Mesenteric fat pad (tissue), 1 donor: ENCODE data around the gene RALB. TPM values are rescaled to one million over a fixed set of nuclear protein-coding genes. Genes with fewer than 3 reads are reported as not detected.
"Not testable (repeated sequence)": the region's sequence is repeated elsewhere in the genome, so short reads cannot be mapped to it uniquely, and the experiment has no call there.

Source experiments
- DNase-seq: peaks from one replicate; pipeline ENCODE4 v3.0.0-alpha.2; 2020; ENCODE audit warnings: low spot score
- total RNA-seq: library from RNA; stranded (reverse); fragmentation: NEBNext Ultra II Directional; extraction: Animal tissue kit (Norgen Biotek cat#: 25700); gene quantifications from one replicate; pipeline ENCODE4 v1.2.1, GENCODE V29; 2021
- donor health status: DM: yes; HTN: yes; CAD: no.

Gene RALB
- total RNA-seq, 1 donor from 2014 or later, result 50.8 TPM

DNA sequence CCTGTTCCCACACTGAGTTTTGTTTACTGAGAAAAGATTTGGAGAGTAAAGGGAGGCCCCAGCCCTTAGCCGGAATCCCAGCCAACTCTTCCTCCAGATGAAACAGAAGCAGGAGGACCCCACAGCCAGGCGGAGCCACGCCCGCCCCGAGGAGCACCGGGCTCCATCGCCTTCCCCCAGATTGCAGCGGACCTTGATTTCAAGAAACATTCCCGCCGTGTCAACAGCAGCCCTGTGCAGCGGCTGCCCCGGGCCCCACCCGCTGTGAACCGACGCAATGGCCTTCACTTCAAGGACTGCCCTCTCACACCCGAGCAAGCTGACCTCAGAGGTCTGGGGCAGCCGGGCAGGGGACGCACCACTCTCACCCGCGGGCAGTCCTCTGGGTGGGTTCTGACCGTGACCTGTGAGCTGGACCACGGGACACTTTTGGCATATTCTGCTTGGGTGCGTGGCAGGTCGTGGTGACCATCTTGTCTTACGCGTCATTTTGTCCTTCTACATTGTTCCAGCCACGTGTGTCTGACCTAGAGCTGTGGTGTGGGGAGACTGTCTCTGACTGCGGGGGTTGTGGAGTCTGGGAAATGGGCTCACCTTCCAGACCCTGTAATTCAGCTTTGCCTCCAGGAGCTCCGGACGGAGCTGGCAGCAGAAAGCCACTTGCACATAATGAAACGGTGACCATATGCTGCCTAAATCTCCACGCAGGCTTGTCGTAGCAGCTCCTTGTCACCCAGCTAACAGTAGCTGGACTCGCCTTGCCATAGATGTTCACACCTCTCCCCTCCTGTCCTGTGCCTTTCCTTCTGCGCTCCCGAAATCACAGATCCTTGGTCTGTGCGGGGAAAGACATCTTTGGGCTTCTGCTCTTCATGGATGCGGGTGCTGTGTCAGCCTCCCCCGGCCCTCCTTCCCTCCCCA, 61.3 kb downstream of the RALB start:
- peak; percentile 88 for DNase-seq

GRCh38 chr2:120314690-120315366, 62.2 kb downstream of the RALB start:
- no peak for DNase-seq

DNA sequence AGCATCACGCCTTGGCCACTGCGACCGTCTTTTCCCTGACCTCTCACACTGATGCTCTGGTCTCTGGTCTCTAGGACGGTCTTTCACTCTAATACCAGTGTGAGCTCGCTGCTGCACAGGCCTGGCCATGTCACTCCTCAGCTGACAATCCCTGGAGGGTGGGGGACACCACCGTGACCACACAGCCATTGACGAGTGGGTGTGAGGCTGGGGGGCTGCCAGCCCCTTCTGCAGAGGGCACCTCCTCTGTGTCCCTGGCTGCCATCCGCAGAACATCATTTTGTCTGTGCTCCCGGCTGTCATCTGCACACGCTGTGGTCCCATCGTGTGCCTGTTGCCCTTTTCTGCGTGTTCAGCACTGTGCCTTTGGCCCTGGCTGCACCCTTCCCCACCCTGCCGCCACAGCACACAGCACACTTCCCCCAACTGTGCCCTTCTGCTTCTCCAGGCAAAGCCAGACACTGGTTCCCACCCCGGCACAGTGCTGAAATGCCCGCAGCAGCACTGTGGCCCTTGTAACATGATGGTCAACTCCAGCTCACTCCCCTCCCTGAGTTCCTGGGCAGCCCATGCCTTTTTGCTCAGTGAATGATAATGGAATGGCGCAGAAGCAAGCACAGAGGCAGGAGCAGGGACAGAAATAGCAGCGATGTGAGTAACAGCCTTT, 62.8 kb downstream of the RALB start:
- DNase-seq, result no peak

DNA sequence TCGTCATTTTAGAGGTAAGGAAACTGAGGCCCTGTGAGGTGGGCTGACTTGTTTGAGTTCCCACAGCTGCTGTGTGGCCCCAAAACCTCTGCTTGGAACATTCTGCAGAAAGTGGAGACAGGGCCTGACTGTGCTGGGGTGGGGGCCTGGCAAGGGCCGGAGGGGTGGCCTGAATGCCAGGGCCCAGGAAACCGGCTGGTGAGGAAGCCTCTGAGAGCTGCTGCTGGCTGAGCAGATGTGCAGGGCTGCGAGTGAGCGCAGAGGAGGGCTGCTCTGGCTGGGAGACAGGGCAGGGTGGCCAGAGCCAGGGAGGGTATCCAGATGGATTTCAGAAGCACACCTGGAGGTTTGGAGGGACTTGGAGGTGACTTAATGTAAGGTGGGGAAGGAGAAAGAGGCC, 63.4 kb downstream of the RALB start:
- no peak for DNase-seq

DNA sequence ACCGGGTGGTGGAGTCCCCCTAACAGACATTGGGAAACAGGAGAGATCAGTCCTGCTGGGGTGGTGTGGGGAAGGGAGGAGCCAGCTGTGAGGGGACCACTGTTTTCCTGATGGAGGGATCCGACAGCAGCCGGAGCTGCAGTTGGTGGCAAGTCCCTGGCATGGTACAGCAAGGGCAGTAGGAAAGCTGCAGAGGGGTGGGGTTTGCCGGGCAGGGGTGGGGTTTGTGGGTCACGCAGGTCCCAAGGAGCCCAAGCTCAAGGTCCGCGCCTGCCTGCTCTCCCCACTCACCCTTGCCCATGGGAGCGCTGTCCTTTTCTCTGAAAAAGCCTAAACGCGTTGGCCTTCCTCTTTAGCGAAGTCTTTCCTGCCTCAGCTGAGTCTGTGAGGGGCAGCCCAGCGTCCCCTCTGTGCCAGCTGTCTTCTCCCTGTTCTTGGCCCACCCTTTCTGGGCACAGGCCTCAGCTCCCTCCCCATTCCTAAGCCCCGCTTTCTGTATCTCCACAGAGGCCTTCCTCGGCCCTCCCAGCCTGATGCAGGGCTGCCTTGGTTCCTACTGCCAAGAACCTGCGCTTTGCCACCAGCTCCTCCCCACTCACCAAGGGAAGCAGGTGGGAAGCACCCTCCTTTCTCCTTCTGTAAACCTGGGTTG, 64.0 kb downstream of the RALB start:
- DNase-seq, result no peak

DNA sequence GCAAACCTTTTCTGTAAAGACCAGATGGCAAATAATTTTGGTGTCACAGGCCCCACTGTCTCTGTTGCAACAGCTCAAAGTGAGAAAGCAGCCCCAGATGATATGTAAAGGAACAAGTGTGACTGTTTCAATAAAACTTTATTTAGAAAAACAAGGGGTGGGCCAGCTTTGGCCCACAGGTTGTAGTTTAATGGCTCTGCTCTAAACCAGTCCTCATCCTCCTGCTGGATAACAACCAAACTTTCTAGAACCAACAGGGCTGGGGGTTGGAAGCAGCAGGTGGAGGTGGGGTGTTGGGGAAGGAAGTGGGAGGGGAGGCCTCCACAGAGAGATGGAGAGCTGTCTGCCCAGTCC, 64.5 kb downstream of the RALB start:
- no peak for DNase-seq

GRCh38 chr2:120317916-120318315, 65.3 kb downstream of the RALB start:
- DNase-seq, result no peak

GRCh38 chr2:120318626-120319025, 66.0 kb downstream of the RALB start:
- DNase-seq, result no peak

GRCh38 chr2:120319123-120319522, 66.5 kb downstream of the RALB start:
- DNase-seq, result no peak

GRCh38 chr2:120319686-120320317, 67.2 kb downstream of the RALB start:
- no peak for DNase-seq

DNA sequence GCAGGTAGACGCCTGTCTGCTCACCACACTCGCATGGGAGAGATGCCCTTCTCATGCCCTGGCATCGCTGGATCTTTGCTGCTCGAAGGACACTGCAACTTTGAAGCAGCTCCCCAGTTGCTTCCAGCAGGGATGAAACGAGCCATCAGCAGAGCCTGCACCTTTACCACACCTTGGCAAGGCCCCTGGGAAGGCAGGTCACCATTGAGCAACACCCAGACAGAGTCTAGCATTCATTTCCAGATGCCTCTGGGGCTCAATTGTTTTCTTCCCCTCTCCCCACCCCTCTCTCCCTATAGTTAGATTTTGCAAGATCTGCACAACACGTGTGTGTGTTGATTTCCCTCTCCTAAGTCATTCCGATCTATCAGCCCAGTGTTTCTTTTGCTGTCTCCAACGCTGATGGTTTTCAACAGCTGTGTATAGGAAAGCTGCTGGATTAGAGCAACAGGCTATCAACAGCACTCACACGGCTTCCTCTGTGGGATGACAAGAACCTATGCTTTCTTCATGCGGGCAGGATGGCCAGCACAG, 67.7 kb downstream of the RALB start:
- DNase-seq, result no peak

DNA sequence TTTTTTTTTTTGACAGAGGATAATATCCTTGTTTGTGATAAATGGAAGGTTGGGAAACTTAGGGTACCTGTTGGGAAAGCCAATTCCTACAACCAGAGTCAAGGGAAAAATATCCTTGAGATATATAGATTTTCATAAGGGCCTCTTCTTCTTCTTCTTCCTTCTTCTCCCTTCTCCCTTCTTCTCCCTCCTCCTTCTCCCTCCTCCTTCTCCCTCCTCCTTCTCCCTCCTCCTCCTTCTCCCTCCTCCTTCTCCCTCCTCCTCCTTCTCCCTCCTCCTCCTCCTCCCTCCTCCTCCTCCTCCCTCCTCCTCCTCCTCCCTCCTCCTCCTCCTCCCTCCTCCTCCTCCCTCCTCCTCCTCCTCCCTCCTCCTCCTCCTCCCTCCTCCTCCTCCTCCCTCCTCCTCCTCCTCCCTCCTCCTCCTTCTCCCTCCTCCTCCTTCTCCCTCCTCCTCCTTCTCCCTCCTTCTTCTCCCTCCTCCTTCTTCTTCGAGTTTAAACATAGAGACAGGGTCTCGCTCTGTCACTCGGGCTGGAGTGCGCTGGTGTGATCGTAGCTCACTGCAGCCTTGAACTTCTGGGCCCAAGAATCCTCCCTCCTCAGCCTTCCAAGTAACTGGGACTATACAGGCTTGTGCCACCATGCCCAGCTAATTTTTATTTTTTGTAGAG, 68.4 kb downstream of the RALB start:
- not testable (repeated sequence) for DNase-seq

GRCh38 chr2:120321721-120322284, 69.2 kb downstream of the RALB start:
- no peak for DNase-seq

DNA sequence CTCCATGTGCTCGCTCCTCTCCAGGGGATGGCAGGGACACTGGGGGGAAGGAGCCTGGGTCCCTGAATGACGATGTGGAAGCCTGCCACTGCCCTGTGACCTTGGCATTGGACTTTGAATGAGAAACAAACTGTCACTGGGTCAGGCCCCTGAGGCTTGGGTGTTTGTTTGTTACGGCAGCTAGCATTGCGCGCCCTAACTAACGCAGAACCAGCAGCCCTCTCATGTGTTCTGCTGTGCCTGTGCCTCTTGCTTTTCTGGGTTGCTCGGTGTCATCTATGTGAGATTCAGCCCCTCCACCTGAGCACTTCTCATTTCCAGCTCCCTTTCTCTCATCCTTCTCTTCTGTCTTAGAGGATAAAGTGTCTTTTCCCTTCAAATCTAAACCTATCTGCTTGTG, 69.7 kb downstream of the RALB start:
- no peak for DNase-seq

- no peak for DNase-seq
Measured at GRCh38 chr2:120323214-120323613, 70.6 kb downstream of the RALB start.

- no peak for DNase-seq
Measured at GRCh38 chr2:120323807-120324399, 71.3 kb downstream of the RALB start.

- no peak for DNase-seq
Measured at GRCh38 chr2:120324933-120325332, 72.3 kb downstream of the RALB start.

DNA sequence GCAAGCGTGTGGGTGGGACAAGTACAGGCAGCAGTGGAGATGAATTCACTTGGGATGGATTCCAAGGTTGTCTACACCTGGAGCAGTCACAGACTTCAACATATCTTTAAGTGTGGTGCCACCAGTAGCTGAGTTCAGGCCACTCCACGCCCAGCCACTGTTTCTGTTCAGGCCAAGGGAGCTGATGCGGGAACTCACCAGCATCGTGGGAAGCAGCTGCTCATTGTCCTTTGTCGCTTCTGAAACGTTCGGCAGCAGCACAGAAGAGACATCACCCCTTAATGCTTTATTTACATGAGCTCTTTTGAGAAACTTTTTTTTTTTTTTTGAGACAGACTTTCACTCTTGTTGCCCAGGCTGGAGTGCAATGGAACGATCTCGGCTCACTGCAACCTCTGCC, 73.4 kb downstream of the RALB start:
- no peak for DNase-seq
